HepG2 (cell line): ENCODE measurements around the gene SLC6A12. TPM values are rescaled to one million over a fixed set of nuclear protein-coding genes. Genes with fewer than 3 reads are reported as not detected.

ENCODE experiments used
- ATAC-seq: fragments of 200-7000 bp; cut with Tn5 transposase; 3 replicates; pipeline ENCODE4 v1.9.1; 2020; ENCODE audit warnings: mild to moderate bottlenecking, moderate library complexity
- BruUV-seq: library from RNA; stranded (reverse); fragments of 400-500 nt; replicated peaks from 2 replicates; lab custom pipeline; 2021; lab: Mats Ljungman, UMichigan
- CTCF ChIA-PET: fragments of 300-600 bp; formaldehyde crosslinking; extraction: SDS; loops from one replicate; lab custom pipeline; 2021; ENCODE audit warnings: low total read pairs, inconsistent platforms, low intra/inter-chr PET ratio; lab: Yijun Ruan, JAX
- POLR2A ChIA-PET: fragments of 350-600 bp; sonication (Branson Sonifier 250); formaldehyde crosslinking; loops from one replicate; lab custom pipeline; 2020; ENCODE audit warnings: antibody characterized with exemption, inconsistent platforms; lab: Yijun Ruan, JAX
- DNase-seq: peaks from one replicate; pipeline ENCODE4 v3.0.0-alpha.2; 2015; ENCODE audit warnings: low spot score
- FAIRE-seq: peaks from 3 replicates; lab custom pipeline; 2011; peaks lifted over from hg19 to GRCh38; lab: Jason Lieb, UNC
- H2AFZ ChIP-seq: one replicate; pipeline ENCODE4 v1.6.1; 2011; ENCODE audit warnings: low read length, inconsistent platforms
- H3K27ac ChIP-seq: fragments of 300-600 bp; 3 replicates; pipeline ENCODE4 v1.8.0; 2011; ENCODE audit warnings: mixed run types, mild to moderate bottlenecking, mixed read lengths, low read length, inconsistent platforms; ENCODE audit not compliant: insufficient read depth; ENCODE audit errors: extremely low read length
- H3K27me3 ChIP-seq, 2 experiments: fragments of 200-600 bp in 1 of 2; 2 replicates in 1 of 2; 3 replicates in 1 of 2; pipeline versions ENCODE4 v1.6.0 to v1.8.0; 2011; ENCODE audit warnings: low read length in 2 of 2, mild to moderate bottlenecking in 2 of 2, moderate library complexity in 2 of 2, inconsistent platforms in 1 of 2; ENCODE audit not compliant: insufficient read depth in 2 of 2, control insufficient read depth in 1 of 2
- H3K36me3 ChIP-seq, 2 experiments: fragments of 200-600 bp in 1 of 2; replicated peaks in 1 of 2; 2 replicates in 1 of 2; 3 replicates in 1 of 2; pipeline versions ENCODE4 v1.5.1 to v1.8.0; 2011; ENCODE audit warnings: low read length in 2 of 2, inconsistent platforms in 1 of 2; ENCODE audit not compliant: insufficient read depth in 2 of 2, control insufficient read depth in 1 of 2
- H3K4me1 ChIP-seq: 2 replicates; pipeline ENCODE4 v1.5.1; 2012; ENCODE audit warnings: low read length, inconsistent platforms; ENCODE audit not compliant: insufficient read depth
- H3K4me2 ChIP-seq: 2 replicates; pipeline ENCODE4 v1.6.0; 2011; ENCODE audit warnings: low read depth, low read length, inconsistent platforms
- H3K4me3 ChIP-seq, 3 experiments: fragments of 200-600 bp in 1 of 3; sonication (generic), shearing (Covaris generic) in 1 of 3; replicated peaks in 1 of 3; 2 replicates each; pipeline ENCODE4 v1.5.1; 2011 to 2016; ENCODE audit warnings: low read length in 3 of 3, inconsistent platforms in 2 of 3, low read depth in 2 of 3, mild to moderate bottlenecking in 2 of 3, control low read depth in 1 of 3, mixed read lengths in 1 of 3; ENCODE audit not compliant: insufficient read depth in 1 of 3
- H3K79me2 ChIP-seq: one replicate; pipeline ENCODE4 v1.6.1; 2011; ENCODE audit warnings: low read length, inconsistent platforms; ENCODE audit not compliant: insufficient read depth
- H3K9ac ChIP-seq: 2 replicates; pipeline ENCODE4 v1.6.0; 2011; ENCODE audit warnings: mild to moderate bottlenecking, low read depth, low read length, inconsistent platforms; ENCODE audit not compliant: insufficient read depth
- H3K9me3 ChIP-seq: 2 replicates; pipeline ENCODE4 v1.5.1; 2012; ENCODE audit warnings: mild to moderate bottlenecking, low read length
- H4K20me1 ChIP-seq: 2 replicates; pipeline ENCODE4 v1.6.0; 2011; ENCODE audit warnings: inconsistent platforms, mild to moderate bottlenecking, low read length, moderate library complexity; ENCODE audit not compliant: insufficient read depth
- CREB1 ChIP-seq, 2 experiments: fragments of 450-650 bp in 1 of 2; IDR thresholded peaks; 2 replicates each; pipeline ENCODE4 v1.6.1; 2016 to 2017; ENCODE audit warnings: control low read depth in 1 of 2, mild to moderate bottlenecking in 1 of 2, missing compliant biosample characterization in 1 of 2, missing genetic modification characterization in 1 of 2
- RAD51 ChIP-seq: fragments of 450-650 bp; IDR thresholded peaks from 2 replicates; pipeline ENCODE4 v1.6.1; 2016; ENCODE audit warnings: borderline replicate concordance
- ZNF234 ChIP-seq: sonication (generic); formaldehyde crosslinking; conservative IDR thresholded peaks from 2 replicates; pipeline ENCODE4 v1.5.1; 2020; ENCODE audit warnings: mild to moderate bottlenecking, missing genetic modification reagents
- ZNF660 ChIP-seq: sonication (generic); formaldehyde crosslinking; IDR thresholded peaks from 2 replicates; pipeline ENCODE4 v1.5.1; 2020; ENCODE audit warnings: mild to moderate bottlenecking, low read depth, missing genetic modification reagents, borderline replicate concordance
- WGBS: methylation state at CpG from one replicate; pipeline ENCODE4 v1.1.6; 2017; ENCODE audit warnings: low lambda C conversion rate; 5-methylcytosine and 5-hydroxymethylcytosine counted together
- in situ Hi-C: cut with HindIII; loops from 2 replicates; pipeline ENCODE4 v1.10.0; 2017; ENCODE audit warnings: low pct_unique_long_range_greater_than_20kb; ENCODE audit not compliant: extremely low pct_ligation_motif_present
- intact Hi-C: fragments of 100-400 bp; cut with micrococcal nuclease; formaldehyde crosslinking; loops from one replicate; pipeline ENCODE4 v1.10.0; 2022; ENCODE audit not compliant: unreplicated experiment
- polyA plus RNA-seq, 8 experiments: library from polyadenylated mRNA; depleted of rRNA in 3 of 8; stranded (reverse) in 7 of 8; unstranded in 1 of 8; fragments of >200 nt; fragmentation: Illumina TruSeq in 4 of 8; extraction: Trizol in 4 of 8; gene quantifications; 2 replicates each; pipeline versions ENCODE4 v1.2.1 to v1.2.3, GENCODE V29; 2011 to 2016; ENCODE audit warnings: low read depth in 4 of 8, missing spikeins in 1 of 8, mixed read lengths in 1 of 8; ENCODE audit not compliant: insufficient read depth in 1 of 8
- total RNA-seq, 5 experiments: library from RNA; depleted of rRNA; stranded (reverse); fragments of >200 nt; fragmentation: Illumina TruSeq; extraction: Trizol; gene quantifications; 2 replicates each; pipeline ENCODE4 v1.2.3, GENCODE V29; 2016; ENCODE audit warnings: low read depth in 1 of 5
- TF ChIP-seq, protein P1 (sequence below): sonication (generic); formaldehyde crosslinking; IDR thresholded peaks from 2 replicates; pipeline ENCODE4 v1.9.0; 2022; ENCODE audit warnings: low read depth, missing genetic modification reagents
- TF ChIP-seq, protein P2 (sequence below): sonication (generic); formaldehyde crosslinking; IDR thresholded peaks from 2 replicates; pipeline ENCODE4 v1.4.0; 2020; ENCODE audit warnings: low read depth, missing genetic modification reagents
- TF ChIP-seq, protein P3 (sequence below): sonication (generic); formaldehyde crosslinking; IDR thresholded peaks from 2 replicates; pipeline ENCODE4 v1.5.0; 2020; ENCODE audit warnings: missing genetic modification reagents

Gene SLC6A12
- total and polyA plus RNA-seq, 2 of the 13 experiments (the other 11 are each of a cell fraction or from before 2014, with no cell fraction given): 3.7 to 18.8 TPM

DNA sequence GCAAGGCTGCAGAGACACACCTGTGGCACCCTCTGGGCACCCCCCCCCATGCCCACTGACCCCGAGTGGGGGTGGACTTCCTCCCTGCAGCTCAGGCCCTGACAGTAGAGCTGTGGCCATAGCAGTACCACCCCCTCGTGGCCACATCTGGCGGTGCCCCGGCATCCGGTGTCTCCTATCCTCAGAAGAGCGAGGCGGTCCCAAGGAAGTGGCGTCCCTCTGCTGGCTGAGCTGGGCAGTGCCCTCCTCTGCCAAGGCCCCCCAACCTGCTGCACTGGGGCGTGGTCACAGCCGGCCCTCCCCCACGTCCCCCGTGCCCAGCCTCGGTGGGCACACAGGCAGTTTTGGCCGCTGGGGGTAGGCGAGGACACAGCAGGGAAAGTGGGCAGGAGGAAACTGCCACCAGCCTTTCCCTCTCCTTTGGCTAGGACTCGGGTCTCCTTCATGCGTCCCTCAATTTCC is 6.0 kb upstream of the SLC6A12 start (continued):
- TF ChIP-seq, protein P1, sequence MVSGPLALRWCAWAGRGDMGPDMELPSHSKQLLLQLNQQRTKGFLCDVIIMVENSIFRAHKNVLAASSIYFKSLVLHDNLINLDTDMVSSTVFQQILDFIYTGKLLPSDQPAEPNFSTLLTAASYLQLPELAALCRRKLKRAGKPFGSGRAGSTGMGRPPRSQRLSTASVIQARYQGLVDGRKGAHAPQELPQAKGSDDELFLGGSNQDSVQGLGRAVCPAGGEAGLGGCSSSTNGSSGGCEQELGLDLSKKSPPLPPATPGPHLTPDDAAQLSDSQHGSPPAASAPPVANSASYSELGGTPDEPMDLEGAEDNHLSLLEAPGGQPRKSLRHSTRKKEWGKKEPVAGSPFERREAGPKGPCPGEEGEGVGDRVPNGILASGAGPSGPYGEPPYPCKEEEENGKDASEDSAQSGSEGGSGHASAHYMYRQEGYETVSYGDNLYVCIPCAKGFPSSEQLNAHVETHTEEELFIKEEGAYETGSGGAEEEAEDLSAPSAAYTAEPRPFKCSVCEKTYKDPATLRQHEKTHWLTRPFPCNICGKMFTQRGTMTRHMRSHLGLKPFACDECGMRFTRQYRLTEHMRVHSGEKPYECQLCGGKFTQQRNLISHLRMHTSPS (CRISPR knock-in tag): peak; percentile 82

DNA sequence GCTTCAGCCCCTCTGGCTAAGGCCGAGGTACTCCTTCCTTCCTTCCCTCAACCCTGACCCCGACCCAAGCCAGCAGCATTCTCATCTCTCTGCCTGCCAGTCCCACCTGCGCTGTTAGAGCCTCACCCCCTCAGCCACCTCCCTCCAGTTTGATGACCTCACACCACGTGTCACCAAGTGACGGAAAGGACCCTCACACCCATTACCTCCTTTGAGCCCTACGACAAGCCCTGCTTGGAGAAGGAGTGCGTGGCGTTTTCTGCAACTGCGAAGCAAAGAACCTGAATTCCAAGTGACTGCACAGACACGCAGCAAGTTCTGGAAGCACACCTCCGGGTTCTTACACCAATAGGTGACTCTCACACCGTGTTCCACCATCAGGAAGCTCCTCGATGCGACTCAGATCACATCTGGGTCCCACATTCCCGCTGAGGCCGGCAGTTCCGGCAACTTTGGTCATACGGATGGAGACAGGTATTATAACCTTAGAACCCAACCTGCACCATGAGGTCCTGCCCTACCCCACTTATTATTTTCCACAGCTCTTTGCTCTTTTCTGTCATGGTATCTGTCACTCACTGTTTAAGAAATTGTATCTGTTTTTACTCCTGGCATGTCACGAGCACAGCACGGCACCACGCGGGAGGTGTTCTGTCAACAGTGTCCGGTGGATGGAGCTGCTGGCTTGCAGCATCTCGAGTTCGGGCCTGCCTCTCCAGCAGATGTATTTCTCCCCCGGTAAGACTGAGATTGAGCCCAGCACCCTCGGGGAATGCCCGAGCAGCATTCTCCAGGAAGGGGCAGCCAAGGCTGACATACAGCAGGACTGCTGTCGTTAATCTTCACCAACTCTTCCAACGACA is 5.0 kb upstream of the SLC6A12 start:
- TF ChIP-seq ZNF660 (CRISPR knock-in tag) (no peak), RAD51 (no peak), ZNF234 (no peak), CREB1 (IDR thresholded peaks at IDR 0.05) (peak; percentile 68; the same call in 1 of the 2 replicates), CREB1 (CRISPR knock-in tag; IDR thresholded peaks at IDR 0.05) (no peak)
- TF ChIP-seq, protein P2, sequence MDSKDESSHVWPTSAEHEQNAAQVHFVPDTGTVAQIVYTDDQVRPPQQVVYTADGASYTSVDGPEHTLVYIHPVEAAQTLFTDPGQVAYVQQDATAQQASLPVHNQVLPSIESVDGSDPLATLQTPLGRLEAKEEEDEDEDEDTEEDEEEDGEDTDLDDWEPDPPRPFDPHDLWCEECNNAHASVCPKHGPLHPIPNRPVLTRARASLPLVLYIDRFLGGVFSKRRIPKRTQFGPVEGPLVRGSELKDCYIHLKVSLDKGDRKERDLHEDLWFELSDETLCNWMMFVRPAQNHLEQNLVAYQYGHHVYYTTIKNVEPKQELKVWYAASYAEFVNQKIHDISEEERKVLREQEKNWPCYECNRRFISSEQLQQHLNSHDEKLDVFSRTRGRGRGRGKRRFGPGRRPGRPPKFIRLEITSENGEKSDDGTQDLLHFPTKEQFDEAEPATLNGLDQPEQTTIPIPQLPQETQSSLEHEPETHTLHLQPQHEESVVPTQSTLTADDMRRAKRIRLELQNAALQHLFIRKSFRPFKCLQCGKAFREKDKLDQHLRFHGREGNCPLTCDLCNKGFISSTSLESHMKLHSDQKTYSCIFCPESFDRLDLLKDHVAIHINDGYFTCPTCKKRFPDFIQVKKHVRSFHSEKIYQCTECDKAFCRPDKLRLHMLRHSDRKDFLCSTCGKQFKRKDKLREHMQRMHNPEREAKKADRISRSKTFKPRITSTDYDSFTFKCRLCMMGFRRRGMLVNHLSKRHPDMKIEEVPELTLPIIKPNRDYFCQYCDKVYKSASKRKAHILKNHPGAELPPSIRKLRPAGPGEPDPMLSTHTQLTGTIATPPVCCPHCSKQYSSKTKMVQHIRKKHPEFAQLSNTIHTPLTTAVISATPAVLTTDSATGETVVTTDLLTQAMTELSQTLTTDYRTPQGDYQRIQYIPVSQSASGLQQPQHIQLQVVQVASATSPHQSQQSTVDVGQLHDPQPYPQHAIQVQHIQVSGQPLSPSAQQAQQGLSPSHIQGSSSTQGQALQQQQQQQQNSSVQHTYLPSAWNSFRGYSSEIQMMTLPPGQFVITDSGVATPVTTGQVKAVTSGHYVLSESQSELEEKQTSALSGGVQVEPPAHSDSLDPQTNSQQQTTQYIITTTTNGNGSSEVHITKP: no peak
- TF ChIP-seq, protein P3, sequence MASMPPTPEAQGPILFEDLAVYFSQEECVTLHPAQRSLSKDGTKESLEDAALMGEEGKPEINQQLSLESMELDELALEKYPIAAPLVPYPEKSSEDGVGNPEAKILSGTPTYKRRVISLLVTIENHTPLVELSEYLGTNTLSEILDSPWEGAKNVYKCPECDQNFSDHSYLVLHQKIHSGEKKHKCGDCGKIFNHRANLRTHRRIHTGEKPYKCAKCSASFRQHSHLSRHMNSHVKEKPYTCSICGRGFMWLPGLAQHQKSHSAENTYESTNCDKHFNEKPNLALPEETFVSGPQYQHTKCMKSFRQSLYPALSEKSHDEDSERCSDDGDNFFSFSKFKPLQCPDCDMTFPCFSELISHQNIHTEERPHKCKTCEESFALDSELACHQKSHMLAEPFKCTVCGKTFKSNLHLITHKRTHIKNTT (CRISPR knock-in tag): no peak
- FAIRE-seq (no peak), DNase-seq (no peak), ATAC-seq (no peak)
- Histone ChIP-seq H4K20me1 (no peaks in the 10 kb centered on the region), H3K4me1 (peaks cover 25% of the 10 kb centered on the region), H3K4me3 (no peak overlapping the region), H3K4me2 (no peak overlapping the region), H3K27ac (no peak overlapping the region), H3K9ac (no peak overlapping the region), H3K9me3 (no peaks in the 10 kb centered on the region), H2AFZ (no peak overlapping the region), H3K79me2 (no peaks in the 10 kb centered on the region), H3K27me3 (peaks cover 0 to 6% of the 10 kb centered on the region in 2 experiments; a peak in 2 of 5 replicates), H3K36me3 (no peaks in the 10 kb centered on the region)
- ChIA-PET CTCF (interaction anchor here (1.3 to 1.9 kb wide), 3 partner anchors 30 to 52 kb away, joined by 3 to 11 read pairs (median 4); no protein-coding TSS in a partner anchor), POLR2A (interaction anchor here (0.5 to 1.7 kb wide), 5 partner anchors 8 to 74 kb away, joined by 4 to 14 read pairs (median 4); no protein-coding TSS in a partner anchor)
- no TSS peak for BruUV-seq
- 54% methylated on average over 28 of the region's 30 CpGs for WGBS
- intact Hi-C loops (no loop called here), in situ Hi-C loops (no loop called here)
